Panc1 (cell line): ENCODE results near the gene AKR1B1. TPM values are rescaled to one million over a fixed set of nuclear protein-coding genes. Genes with fewer than 3 reads are reported as not detected.

Experiments
- ATAC-seq: fragments of 200-7000 bp; cut with Tn5 transposase; 2 replicates; pipeline ENCODE4 v1.9.1; 2020; ENCODE audit warnings: mild to moderate bottlenecking, moderate library complexity
- BruUV-seq: library from RNA; stranded (reverse); fragments of 400-500 nt; replicated peaks from 2 replicates; lab custom pipeline; 2021; lab: Mats Ljungman, UMichigan
- CTCF ChIA-PET: fragments of 300-600 bp; sonication (Branson Sonifier 250); formaldehyde crosslinking; loops from one replicate; lab custom pipeline; 2022; ENCODE audit warnings: antibody characterized with exemption; lab: Charles Lee
- POLR2A ChIA-PET: fragments of 300-600 bp; sonication (Branson Sonifier 250); formaldehyde crosslinking; loops from one replicate; lab custom pipeline; 2022; ENCODE audit warnings: antibody characterized with exemption; lab: Charles Lee
- DNase-seq: peaks from one replicate; pipeline ENCODE4 v3.0.0-alpha.2; 2010; ENCODE audit warnings: low read depth, low spot score
- H3K27ac ChIP-seq: 2 replicates; pipeline ENCODE4 v1.5.1; 2011; ENCODE audit warnings: mild to moderate bottlenecking, low read length, inconsistent platforms
- H3K27me3 ChIP-seq: fragments of 200-500 bp; sonication (Bioruptor generic); 2 replicates; pipeline ENCODE4 v1.6.0; 2014; ENCODE audit warnings: low read length, inconsistent platforms; ENCODE audit not compliant: control insufficient read depth, insufficient read depth
- H3K36me3 ChIP-seq: fragments of 200-500 bp; sonication (Bioruptor generic); 2 replicates; pipeline ENCODE4 v1.5.1; 2014; ENCODE audit warnings: inconsistent platforms, mild to moderate bottlenecking, low read length, moderate library complexity; ENCODE audit not compliant: control insufficient read depth, insufficient read depth
- H3K4me1 ChIP-seq: 2 replicates; pipeline ENCODE4 v1.5.1; 2011; ENCODE audit warnings: inconsistent platforms, mild to moderate bottlenecking, low read length, moderate library complexity; ENCODE audit not compliant: control insufficient read depth, insufficient read depth
- H3K4me3 ChIP-seq, 2 experiments: 2 replicates each; pipeline ENCODE4 v1.5.1; 2011 to 2012; ENCODE audit warnings: low read depth in 2 of 2, low read length in 2 of 2, mild to moderate bottlenecking in 2 of 2, inconsistent platforms in 1 of 2, moderate library complexity in 1 of 2
- H3K9me3 ChIP-seq: fragments of 200-500 bp; sonication (Bioruptor generic); 2 replicates; pipeline ENCODE4 v1.5.1; 2014; ENCODE audit warnings: low read depth, mild to moderate bottlenecking, inconsistent platforms, low read length, moderate library complexity; ENCODE audit not compliant: control insufficient read depth, insufficient read depth
- CTCF ChIP-seq: fragments of 450-650 bp; IDR thresholded peaks from 2 replicates; pipeline ENCODE4 v1.5.1; 2017; ENCODE audit warnings: mild to moderate bottlenecking
- POLR2AphosphoS5 ChIP-seq: IDR thresholded peaks from 2 replicates; pipeline ENCODE4 v1.6.1; 2012; ENCODE audit warnings: mild to moderate bottlenecking, low read depth, low read length, moderate library complexity
- REST ChIP-seq, 2 experiments: IDR thresholded peaks; 2 replicates each; pipeline ENCODE4 v1.6.1; 2011 to 2012; ENCODE audit warnings: low read depth in 2 of 2, control low read depth in 1 of 2, low read length in 1 of 2, mild to moderate bottlenecking in 1 of 2, moderate library complexity in 1 of 2; ENCODE audit not compliant: insufficient read depth in 1 of 2
- SIN3A ChIP-seq: IDR thresholded peaks from 2 replicates; pipeline ENCODE4 v1.6.1; 2012; ENCODE audit warnings: low read depth, mild to moderate bottlenecking, low read length, moderate library complexity, borderline replicate concordance; ENCODE audit not compliant: insufficient read depth
- TCF7L2 ChIP-seq: IDR thresholded peaks from 2 replicates; pipeline ENCODE4 v1.6.1; 2011; ENCODE audit warnings: mild to moderate bottlenecking, low read depth, low read length, inconsistent platforms
- in situ Hi-C: cut with HindIII; loops from 2 replicates; pipeline ENCODE4 v1.10.0; 2016; ENCODE audit warnings: low sequenced_read_pairs, low pct_unique_long_range_greater_than_20kb
- intact Hi-C: fragments of 100-400 bp; cut with micrococcal nuclease; formaldehyde crosslinking; loops from one replicate; pipeline ENCODE4 v1.10.0; 2022; ENCODE audit not compliant: unreplicated experiment
- total RNA-seq: library from RNA; stranded (reverse); gene quantifications from one replicate; pipeline ENCODE4 v1.2.1, GENCODE V29; 2021; ENCODE audit not compliant: unreplicated experiment

AKR1B1 gene
- total RNA-seq, 1 experiment from 2014 or later = 83.2 TPM

GRCh38 chr7:134450294-134451000 lies 8.5 kb downstream of the AKR1B1 start:
- CTCF ChIA-PET = no interaction called here
- no TSS peak for BruUV-seq
- ATAC-seq (no peak), DNase-seq (no peak)
- POLR2A ChIA-PET = no interaction called here
- no peak for TF ChIP-seq POLR2AphosphoS5
- TF ChIP-seq SIN3A = no peak
- no peak for TF ChIP-seq TCF7L2
- no peak for TF ChIP-seq REST (IDR thresholded peaks at IDR 0.05; ENCODE audit: insufficient read depth in 1 of 2, low read depth in 2 of 2, low read length in 1 of 2)
- no peak for TF ChIP-seq CTCF
- H3K9me3 ChIP-seq = no peaks in the 10 kb centered on the region
- in situ Hi-C loops = no loop called here
- H3K36me3 ChIP-seq = no peaks in the 10 kb centered on the region
- H3K27ac ChIP-seq = no peak overlapping the region
- H3K27me3 ChIP-seq = no peaks in the 10 kb centered on the region
- no peaks in the 10 kb centered on the region for H3K4me1 ChIP-seq
- H3K4me3 ChIP-seq = no peak overlapping the region
- intact Hi-C loops = no loop called here

GRCh38 chr7:134449680-134450079 lies 9.2 kb downstream of the AKR1B1 start:
- DNase-seq (no peak), ATAC-seq (no peak)
- Histone ChIP-seq H3K27ac (no peak overlapping the region), H3K4me1 (no peaks in the 10 kb centered on the region), H3K9me3 (no peaks in the 10 kb centered on the region), H3K4me3 (no peak overlapping the region), H3K27me3 (no peaks in the 10 kb centered on the region), H3K36me3 (no peaks in the 10 kb centered on the region; the same call in 1 of the 2 replicates)
- in situ Hi-C loops = no loop called here
- no TSS peak for BruUV-seq
- TF ChIP-seq SIN3A (no peak), CTCF (no peak), REST (IDR thresholded peaks at IDR 0.05; ENCODE audit: insufficient read depth in 1 of 2, low read depth in 2 of 2, low read length in 1 of 2) (no peak), TCF7L2 (no peak), POLR2AphosphoS5 (no peak)
- ChIA-PET CTCF (no interaction called here), POLR2A (no interaction called here)
- intact Hi-C loops = no loop called here
